Neural progenitor cell (in vitro differentiated cells): Measurements from ENCODE around the gene PARP8.
"Not testable (repeated sequence)": the region's sequence is repeated elsewhere in the genome, so short reads cannot be mapped to it uniquely, and the experiment has no call there.

ENCODE experiments used
- EZH2 ChIP-seq: fragments of 200-600 bp; sonication (generic); IDR thresholded peaks from 2 replicates; pipeline ENCODE4 v1.6.1; 2017; ENCODE audit warnings: antibody characterized with exemption, mild to moderate bottlenecking, moderate library complexity
- TF ChIP-seq, protein P1 (sequence below): fragments of 200-600 bp; sonication (generic); IDR thresholded peaks from 2 replicates; pipeline ENCODE4 v1.5.1; 2017; ENCODE audit warnings: antibody characterized with exemption, mild to moderate bottlenecking

DNA sequence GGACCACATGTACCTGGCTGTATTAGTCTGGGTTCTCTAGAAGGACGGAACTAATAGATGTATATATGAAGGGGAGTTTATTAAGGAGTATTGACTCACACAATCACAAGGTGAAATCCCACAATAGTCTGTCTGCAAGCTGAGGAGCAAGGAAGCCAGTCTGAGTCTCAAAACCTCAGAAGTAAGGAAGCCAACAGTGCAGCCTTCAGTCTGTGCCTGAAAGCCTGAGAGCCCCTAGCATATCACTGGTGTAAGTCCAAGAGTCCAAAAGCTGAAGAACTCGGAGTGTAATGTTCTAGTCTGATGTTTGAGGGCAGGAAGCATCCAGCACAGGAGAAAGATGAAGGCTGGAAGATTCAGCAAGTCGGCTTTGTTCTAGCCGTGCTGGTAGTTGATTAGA lies 28.2 kb downstream of the PARP8 start:
- TF ChIP-seq, protein P1, sequence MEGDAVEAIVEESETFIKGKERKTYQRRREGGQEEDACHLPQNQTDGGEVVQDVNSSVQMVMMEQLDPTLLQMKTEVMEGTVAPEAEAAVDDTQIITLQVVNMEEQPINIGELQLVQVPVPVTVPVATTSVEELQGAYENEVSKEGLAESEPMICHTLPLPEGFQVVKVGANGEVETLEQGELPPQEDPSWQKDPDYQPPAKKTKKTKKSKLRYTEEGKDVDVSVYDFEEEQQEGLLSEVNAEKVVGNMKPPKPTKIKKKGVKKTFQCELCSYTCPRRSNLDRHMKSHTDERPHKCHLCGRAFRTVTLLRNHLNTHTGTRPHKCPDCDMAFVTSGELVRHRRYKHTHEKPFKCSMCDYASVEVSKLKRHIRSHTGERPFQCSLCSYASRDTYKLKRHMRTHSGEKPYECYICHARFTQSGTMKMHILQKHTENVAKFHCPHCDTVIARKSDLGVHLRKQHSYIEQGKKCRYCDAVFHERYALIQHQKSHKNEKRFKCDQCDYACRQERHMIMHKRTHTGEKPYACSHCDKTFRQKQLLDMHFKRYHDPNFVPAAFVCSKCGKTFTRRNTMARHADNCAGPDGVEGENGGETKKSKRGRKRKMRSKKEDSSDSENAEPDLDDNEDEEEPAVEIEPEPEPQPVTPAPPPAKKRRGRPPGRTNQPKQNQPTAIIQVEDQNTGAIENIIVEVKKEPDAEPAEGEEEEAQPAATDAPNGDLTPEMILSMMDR: not testable (repeated sequence)
- TF ChIP-seq EZH2: not testable (repeated sequence)
